ENCODE results near the gene CYP4F11.
"Not testable (repeated sequence)": the region's sequence is repeated elsewhere in the genome, so short reads cannot be mapped to it uniquely, and the experiment has no call there.

Gene CYP4F11, protein sequence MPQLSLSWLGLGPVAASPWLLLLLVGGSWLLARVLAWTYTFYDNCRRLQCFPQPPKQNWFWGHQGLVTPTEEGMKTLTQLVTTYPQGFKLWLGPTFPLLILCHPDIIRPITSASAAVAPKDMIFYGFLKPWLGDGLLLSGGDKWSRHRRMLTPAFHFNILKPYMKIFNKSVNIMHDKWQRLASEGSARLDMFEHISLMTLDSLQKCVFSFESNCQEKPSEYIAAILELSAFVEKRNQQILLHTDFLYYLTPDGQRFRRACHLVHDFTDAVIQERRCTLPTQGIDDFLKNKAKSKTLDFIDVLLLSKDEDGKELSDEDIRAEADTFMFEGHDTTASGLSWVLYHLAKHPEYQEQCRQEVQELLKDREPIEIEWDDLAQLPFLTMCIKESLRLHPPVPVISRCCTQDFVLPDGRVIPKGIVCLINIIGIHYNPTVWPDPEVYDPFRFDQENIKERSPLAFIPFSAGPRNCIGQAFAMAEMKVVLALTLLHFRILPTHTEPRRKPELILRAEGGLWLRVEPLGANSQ

DNA sequence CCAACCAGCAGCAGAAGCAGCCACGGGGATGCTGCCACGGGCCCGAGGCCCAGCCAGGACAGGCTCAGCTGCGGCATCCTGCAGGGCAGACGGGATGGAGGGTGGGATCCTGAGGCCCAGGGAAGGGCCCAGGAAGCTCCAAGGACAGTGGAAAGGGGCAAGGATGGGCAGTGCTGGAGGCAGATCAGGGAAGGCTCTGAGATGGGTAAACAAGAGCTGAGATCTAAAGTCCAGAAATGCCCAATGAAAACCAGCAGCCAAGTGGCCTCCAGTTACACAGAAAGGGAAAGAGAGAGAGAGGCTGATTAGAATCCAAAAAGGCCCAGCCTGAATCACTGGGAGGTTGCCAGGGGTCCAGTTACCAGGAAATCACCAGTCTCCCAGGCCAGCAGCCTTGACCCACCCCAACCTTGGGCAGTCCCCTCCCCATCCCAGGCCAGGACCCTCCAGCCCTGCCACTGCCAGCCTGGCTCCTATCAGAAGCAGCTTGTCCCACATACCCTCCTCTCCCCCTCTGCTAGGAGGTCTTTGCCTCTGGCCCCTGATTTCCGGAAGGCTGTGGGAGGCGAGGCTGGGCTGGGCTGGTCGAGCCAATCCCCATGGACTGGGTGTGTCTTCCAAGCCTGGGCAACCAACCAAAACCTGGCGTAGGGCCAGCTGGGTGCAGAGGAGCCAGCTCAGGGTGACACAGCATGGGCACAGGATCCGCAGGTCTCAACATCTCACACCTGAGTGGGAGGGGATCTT, at the start of gene CYP4F11:
TSS of gene CYP4F11 (minus strand) at position 198 of the 747 bp plus-strand sequence. CDS start at position 77, 121 bp downstream.
- no peak for DNase-seq (ENCODE audit: extremely low read depth in 1 of 2, low read depth in 1 of 2)

DNA sequence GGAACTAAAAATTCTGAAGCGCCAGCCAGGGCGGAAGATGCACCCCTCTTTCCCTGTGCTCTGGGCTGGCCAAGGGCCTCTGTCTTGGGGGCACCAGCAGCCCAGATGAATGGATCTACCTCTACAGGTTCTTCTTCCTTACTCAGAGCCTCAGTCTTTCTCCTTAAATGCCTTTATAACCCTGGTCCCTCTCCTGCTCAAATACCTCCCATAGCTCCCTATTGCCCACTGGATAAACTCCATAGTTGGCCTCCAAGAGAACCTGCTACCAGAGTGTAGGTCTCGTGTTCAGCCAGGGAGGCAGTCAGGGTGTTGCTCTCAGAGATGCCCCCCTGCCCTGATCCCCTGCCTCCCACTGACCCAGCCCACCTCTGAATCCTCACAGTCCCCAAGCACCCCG, 45.0 kb upstream of the CYP4F11 start:
- DNase-seq (ENCODE audit: extremely low read depth in 1 of 2, low read depth in 1 of 2): no peak

DNA sequence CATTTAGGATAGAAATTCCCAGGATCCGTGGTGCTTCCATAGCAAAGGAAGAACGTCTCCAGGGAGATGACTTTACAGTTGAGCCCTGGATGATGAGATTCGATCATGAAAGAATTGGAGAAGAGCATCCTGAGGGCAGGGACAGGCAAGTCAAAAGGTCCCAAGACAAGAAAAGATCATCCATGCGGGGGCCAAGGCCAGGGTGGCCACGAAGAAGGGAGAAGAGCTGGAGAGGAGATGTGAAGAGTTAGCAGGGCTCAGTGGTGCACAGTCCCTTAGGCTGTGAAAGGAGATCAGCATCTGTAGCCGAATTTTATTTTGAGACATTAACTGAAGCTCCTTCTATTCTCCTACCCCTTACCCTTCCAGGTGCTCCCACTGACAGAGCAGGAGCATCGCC, 43.4 kb upstream of the CYP4F11 start:
- no peak for DNase-seq (ENCODE audit: extremely low read depth in 1 of 2, low read depth in 1 of 2)

DNA sequence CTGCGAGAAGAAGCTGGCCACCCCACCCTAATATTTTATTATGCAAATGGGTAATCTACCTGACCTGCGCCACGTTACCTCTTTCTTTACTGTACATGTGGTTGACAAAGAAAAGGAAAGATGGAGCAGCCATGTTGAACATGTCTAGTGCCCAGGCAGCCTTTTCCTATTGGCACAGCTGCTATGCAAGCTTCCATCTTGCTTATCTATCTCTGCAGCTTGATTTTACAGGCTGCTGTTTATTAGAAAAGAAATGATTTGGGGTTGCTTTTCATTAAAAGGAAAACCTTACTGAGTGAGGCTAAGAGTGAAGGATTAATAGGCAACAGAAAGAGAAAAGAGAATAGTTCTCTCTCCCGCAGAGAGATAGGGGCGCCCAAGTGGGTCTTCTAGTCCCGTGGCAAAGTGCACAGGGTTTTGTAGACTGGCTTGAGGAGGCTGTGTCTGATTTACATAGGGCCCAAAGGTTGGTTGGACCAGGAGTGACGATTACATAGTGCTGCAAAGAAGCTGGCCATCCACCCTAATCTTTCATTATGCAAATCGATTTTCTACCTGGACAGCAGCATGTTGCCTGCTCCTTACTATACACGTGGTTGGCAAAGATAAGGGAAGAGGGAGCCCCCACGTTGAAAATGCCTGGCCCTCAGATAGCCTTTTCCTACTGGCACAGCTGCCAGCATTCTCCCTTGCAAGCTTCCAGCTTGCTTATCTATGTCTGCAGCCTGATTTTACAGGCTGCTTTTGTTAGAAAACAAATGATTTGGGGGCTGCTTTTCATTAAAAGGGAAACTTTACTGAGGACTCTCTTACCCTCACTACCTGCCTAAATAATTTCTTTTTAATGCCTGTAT, 42.7 kb upstream of the CYP4F11 start:
- DNase-seq (ENCODE audit: extremely low read depth in 1 of 2, low read depth in 1 of 2): no peak

DNA sequence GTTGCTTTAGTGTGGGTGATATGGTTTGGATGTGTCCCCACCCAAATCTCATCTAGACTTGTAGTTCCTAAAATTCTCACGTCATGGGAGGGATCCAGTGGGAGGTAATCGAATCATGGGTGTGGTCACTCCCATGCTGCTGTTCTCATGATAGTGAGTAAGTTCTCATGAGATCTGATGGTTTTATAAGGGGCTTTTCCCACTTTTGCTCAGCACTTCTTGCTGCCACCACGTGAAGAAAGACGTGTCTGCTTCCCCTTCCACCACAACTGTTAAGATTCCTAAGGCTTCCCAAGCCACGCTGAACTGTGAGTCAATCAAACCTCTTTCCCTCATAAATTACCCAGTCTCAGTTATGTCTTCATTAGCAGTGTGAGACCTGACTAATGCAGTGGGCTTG, 40.5 kb upstream of the CYP4F11 start:
- no peak for DNase-seq (ENCODE audit: extremely low read depth in 1 of 2, low read depth in 1 of 2)

DNA sequence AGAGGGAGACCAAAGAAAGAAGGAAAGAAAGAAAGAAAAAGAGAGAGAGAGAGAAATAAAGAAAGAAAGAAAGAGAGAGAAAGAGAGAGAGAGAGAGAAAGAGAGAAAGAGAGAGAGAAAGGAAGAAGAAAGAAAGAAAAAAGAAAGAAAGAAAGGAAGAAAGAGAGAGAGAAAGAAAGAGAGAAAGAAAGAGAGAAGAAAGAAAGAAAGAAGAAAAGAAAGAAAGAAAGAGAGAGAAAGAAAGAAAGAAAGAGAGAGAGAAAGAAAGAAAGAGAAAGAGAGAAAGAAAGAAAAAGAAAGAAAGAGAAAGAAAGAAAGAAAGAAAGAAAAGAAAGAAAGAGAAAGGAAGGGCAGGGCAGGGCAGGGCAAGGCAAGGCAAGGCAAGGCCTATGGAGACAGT, 37.7 kb upstream of the CYP4F11 start:
- not testable (repeated sequence) for DNase-seq (ENCODE audit: extremely low read depth in 1 of 2, low read depth in 1 of 2)

DNA sequence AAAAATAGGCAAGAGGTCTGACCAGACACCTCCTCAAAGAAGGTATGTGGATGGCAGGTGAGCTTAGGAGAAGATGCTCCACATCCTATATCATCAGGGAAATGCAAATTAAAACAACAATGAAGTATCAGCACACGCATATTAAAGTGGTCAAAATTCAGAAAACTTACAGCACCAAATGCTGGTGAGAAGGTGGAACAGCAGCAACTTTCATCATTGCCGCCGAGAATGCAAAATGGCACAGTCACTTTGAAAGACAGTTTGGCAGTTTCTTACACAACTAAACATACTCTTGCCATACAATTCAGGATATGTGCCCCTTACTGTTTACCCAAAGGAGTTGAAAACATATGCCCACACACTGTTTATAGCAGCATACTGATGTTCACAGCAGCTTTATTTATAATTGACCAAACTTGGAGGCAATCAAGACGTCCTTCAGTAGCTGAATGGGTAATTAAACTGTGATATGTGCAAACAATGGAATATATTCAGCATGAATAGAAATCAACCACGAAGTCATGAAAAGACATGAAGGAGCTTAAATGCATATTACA, 37.0 kb upstream of the CYP4F11 start:
- no peak for DNase-seq (ENCODE audit: extremely low read depth in 1 of 2, low read depth in 1 of 2)

DNA sequence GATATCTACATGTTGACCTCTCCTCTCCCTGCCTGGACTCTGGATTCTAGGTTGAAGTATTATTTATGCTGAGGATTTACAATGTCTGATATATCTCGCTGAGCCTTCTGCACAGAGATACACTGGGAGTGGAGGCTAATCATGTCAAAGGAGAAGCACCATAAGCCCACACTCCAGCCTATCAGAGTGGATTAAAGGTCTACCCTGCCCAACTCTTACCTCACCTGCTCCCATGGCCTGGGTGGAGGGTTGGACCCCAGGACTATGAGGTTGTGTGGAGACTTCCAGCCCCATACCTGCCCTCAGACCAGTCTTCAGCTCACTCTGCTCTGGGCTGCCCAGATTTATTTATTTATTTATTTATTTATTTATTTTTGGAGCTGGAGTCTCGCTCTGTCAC, 29.9 kb upstream of the CYP4F11 start:
- DNase-seq (ENCODE audit: extremely low read depth in 1 of 2, low read depth in 1 of 2): no peak

DNA sequence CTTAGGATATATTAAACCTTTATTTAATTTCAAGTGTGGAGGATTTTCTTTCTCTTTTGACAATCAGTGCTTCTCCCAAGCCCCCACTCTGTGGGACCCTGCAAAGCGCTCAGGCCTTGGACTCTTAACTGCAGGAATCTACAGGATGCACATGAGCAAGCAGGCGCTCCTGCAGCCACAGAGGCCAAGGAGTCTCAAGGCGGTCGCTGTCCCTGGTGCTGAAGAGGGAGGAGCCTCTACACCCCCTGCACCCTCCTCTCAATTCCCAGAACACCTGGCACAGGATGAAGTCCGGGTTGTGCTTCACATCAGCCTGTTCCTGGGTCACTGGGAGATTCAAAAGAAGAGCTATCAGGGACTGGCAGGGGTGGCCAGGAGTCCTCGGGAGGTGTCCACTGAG, 28.0 kb upstream of the CYP4F11 start:
- no peak for DNase-seq (ENCODE audit: extremely low read depth in 1 of 2, low read depth in 1 of 2)

DNA sequence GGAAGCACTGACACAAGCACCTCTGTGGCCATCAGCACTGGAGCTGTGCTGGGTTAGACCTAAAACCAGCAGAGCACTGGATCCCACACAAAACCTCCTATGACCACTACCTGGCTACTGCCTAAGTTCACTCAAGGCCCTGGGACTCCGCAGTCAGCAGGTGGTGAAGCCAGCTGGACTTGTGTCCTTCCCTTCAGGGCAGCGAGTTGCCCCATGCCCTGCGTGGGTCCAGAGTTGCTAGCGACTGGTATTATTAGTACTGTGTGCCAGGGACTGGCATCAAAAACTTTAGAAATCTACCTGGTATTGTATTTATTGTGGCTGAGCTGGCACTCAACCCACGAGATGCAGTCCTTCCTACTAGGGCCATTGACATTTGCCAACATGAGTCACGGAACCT, 20.5 kb upstream of the CYP4F11 start:
- DNase-seq (ENCODE audit: extremely low read depth in 1 of 2, low read depth in 1 of 2): no peak

DNA sequence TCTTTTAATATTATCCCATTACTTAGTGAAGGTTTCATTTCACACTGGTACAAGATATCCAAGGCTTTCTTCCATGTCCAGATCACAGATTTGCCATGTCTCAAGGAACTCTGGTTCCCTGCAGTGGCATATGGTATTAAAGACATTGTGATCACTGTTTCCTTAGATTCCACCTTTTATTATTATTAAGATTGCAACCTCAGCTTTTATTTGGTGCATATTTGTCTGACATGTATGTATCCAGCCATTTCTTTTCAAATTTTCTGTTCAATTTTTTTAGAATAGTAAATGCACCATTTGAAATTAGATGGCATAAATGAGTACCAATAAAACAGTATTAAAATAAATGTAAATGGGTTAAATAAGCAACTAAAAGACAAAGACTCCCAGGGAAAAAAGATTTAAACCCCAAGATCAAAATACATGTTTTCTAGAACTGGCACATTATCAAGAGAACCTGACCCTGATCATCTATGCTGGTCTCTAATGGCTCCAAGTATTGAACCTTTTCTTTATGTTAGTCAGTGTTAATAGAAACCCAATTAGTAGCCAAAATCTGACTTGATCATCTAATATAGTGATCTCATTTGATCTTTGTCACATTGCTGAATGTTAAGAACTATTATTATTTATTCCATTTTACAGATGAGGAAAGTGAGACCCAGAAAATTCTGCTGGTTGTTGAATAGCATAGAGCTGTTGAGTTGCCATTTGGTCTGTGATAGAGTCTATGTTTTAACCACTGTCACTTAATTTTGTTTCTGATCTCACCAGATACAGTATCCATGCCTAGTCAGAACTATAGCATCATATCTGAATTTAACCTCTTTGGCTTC, 14.1 kb upstream of the CYP4F11 start, which contains the start of gene OR10H4:
TSS of gene OR10H4 (plus strand) at position 786 of the 836 bp plus-strand sequence. CDS start at position 786, 0 bp downstream.
- no peak for DNase-seq (ENCODE audit: extremely low read depth in 1 of 2, low read depth in 1 of 2)

DNA sequence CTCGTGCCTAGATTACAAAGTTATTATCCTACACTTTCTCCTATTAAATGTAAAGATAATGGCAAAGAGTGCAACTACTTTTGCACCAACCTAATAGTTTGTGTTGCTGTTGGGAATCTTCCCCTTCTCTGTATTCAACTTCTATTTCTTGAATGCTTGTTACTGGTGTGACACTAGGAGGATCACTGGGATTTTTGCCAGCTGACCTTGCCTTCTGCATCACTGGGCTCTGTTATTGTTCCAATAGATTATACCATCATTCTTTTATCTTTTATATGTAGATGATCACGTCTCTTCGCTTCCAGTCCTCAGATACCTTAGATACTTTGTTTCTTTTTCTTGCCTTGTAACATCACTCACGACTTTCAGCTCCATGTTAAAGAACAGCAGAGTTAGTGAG, 11.0 kb upstream of the CYP4F11 start:
- DNase-seq (ENCODE audit: extremely low read depth in 1 of 2, low read depth in 1 of 2): no peak

DNA sequence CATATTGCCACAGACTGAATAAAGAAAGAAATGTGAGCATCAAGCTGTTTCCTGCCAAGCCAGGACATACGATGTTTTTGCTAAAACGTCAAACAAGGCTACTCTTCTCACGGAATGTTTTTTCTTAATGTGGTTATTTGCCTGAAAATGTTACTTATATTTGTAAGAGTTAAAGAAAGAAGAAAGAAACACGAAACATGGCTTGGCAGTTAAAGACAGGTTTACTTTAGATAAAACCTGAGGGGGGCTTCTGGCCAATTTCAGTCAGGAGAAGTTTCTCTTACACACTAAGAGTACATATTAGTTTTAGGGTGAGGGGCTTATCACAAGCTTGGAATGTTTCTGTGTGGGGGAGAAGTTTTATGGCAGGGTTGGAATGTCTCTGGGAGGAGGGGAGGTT, 10.1 kb upstream of the CYP4F11 start:
- DNase-seq (ENCODE audit: extremely low read depth in 1 of 2, low read depth in 1 of 2): no peak

DNA sequence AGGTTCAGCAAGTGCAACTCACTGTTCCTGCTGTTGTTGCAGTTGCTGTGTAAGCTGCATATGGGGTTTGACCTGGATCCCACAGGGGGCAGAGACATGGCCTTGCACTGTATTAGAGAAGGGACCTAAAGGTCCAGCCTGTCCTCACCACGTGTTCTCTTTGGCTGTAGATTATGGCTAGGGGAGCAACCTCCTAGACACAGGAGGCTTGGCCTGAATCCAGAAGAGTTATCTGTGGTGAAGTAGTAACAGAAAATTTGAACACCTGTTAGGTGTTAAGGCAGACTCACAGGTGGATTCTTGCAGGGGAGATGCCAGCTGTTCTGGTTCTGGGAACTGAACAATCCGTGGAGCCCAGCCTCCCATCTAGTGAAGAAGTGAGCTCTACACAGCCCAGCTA, 3.4 kb upstream of the CYP4F11 start:
- no peak for DNase-seq (ENCODE audit: extremely low read depth in 1 of 2, low read depth in 1 of 2)

DNA sequence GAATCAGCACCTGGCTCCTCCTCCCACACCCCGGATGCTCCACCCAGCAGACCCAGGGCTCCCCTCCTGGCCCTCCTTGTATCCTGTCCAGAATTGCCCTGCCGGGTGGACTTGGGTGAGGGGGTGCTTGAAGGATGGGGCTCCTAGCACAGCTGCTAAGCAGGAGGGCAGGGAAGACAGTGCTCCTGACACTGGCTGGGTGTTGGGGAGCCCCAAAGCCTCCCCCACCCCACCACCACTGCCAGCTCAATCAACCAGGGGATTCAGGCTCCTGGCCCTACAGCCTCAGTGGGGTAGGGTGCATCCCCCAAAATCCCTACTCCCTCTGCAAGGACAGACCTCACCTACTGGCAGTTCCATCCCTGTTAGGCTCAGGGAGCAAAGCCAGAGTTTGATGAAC, 2.6 kb upstream of the CYP4F11 start:
- DNase-seq (ENCODE audit: extremely low read depth in 1 of 2, low read depth in 1 of 2): no peak

DNA sequence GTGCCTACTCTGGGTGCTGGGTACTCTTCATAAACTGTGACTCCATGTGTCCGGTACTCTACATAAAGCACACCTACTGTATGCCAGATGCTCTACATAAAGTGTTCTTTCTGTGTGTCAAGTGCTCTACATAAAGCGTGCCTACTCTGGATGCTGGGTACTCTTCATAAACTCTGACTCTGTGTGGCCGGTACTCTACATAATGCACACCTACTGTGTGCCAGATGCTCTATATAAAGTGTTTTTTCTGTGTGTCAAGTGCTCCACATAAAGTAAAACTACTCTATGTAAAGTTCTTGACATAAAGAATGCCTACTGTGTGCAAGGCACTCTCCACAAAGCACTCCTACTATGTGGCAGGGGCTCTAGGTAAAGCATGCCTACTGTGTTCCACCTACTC, 1.8 kb upstream of the CYP4F11 start:
- DNase-seq (ENCODE audit: extremely low read depth in 1 of 2, low read depth in 1 of 2): no peak

DNA sequence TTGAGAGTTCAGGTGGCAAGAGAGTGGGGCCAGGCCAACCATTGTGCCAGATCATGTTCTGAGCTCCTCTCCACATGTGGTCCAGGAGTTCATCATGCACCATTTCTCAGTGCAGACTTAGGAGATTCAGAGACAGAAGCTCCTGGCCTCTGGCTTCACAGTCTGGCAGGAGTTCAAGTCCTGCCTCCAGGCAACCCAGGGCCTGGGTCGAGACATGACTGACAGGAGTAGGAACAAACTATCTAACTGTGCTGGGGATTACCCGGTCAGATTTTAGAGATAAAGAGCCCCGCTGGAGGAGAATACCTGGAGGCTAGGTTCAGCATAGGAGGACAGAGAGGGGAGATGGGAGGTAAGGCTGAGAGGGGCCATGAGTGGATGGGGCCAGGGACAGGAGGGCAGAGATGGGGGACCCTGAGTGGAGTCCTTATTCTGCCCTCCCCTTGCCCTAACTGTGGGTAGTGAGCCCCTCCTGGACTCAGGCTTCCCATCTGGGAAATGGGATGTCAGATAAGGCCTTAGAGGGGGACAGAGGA, 906 bp upstream of the CYP4F11 start:
- DNase-seq (ENCODE audit: extremely low read depth in 1 of 2, low read depth in 1 of 2): no peak

DNA sequence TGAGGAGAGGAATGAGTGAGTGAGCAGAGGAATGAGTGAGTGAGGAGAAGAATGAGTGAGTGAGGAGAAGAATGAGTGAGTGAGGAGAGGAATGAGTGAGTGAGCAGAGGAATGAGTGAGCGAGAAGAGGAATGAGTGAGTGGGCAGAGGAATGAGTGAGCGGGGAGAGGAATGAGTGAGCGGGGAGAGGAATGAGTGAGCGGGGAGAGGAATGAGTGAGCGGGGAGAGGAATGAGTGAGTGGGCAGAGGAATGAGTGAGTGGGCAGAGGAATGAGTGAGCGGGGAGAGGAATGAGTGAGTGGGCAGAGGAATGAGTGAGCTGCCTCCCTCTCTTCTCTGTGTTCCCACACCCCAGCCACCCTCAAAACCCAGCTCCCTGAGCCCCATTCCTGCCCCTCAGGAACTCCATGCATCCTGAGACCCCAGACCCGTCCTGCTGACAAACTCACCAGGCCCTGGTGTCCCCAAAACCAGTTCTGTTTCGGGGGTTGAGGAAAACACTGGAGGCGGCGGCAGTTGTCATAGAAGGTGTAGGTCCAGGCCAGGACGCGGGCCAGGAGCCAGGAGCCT, 483 bp downstream of the CYP4F11 start:
- DNase-seq (ENCODE audit: extremely low read depth in 1 of 2, low read depth in 1 of 2): not testable (repeated sequence)

DNA sequence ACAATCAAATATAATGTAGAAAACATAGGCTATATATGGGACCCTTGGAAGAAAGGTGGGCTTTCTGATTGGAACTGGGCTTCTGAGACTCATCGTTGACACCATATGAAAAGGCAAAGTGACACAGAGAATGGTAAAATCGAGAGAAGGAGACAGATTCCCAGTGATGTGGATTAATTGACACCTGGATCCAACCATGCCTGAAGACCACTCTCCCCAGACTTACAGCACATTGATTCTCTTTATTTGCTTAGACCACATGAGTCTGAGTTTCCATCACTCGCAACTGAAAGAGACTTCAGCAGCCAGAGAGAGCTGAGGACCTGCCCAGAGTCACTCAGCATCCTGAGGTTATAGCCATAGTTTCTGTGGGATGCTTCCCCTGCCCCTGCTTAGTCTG, 6.0 kb downstream of the CYP4F11 start:
- DNase-seq (ENCODE audit: extremely low read depth in 1 of 2, low read depth in 1 of 2): no peak
